ENCODE results near the gene MARCHF5. TPM values are rescaled to one million over a fixed set of nuclear protein-coding genes. Genes with fewer than 3 reads are reported as not detected.

MARCHF5 gene
- total and polyA plus RNA-seq, 2 donors (not counting 1 experiment from before 2014, with no cell fraction given) = 7.2 to 25.9 TPM

DNA sequence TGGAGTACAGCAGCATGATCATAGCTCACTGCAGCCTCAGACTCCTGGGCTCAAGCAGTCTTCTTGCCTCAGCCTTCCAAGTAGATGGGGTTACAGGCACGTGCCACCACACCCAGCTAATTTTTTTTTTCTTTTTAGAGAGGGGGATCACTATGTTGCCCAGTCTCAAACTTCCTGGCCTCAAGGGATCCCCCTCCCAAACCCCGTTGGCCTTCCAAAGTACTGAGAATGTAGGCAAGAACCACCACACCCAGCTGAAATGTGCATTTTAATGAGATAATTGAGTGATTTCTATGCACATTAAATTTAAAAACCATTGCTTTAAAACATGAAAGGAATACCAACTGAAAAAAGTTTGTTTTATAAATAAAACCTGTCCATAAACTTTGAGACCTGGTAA, 25.6 kb downstream of the MARCHF5 start:
- no CpG with 5 or more reads among the region's 2 CpGs for whole genome bisulfite sequencing (ENCODE audit: insufficient coverage)
- DNase-seq (no peak), ATAC-seq (ENCODE audit: low read depth) (no peak)
- POLR2A ChIA-PET = no interaction called here
- Mint-ChIP-seq H3K27me3 (no peaks in the 10 kb centered on the region), H3K9me3 (ENCODE audit: insufficient read depth) (no peaks in the 10 kb centered on the region), H3K4me1 (peaks cover 4% of the 10 kb centered on the region), H3K27ac (no peak overlapping the region), H3K4me3 (no peak overlapping the region)
- H3K4me3 ChIP-seq (ENCODE audit: control extremely low read depth in 1 of 5, extremely low read depth in 1 of 5, insufficient read depth in 1 of 5, low read depth in 2 of 5, low read length in 4 of 5) = no peak overlapping the region
- TF ChIP-seq, protein P1, sequence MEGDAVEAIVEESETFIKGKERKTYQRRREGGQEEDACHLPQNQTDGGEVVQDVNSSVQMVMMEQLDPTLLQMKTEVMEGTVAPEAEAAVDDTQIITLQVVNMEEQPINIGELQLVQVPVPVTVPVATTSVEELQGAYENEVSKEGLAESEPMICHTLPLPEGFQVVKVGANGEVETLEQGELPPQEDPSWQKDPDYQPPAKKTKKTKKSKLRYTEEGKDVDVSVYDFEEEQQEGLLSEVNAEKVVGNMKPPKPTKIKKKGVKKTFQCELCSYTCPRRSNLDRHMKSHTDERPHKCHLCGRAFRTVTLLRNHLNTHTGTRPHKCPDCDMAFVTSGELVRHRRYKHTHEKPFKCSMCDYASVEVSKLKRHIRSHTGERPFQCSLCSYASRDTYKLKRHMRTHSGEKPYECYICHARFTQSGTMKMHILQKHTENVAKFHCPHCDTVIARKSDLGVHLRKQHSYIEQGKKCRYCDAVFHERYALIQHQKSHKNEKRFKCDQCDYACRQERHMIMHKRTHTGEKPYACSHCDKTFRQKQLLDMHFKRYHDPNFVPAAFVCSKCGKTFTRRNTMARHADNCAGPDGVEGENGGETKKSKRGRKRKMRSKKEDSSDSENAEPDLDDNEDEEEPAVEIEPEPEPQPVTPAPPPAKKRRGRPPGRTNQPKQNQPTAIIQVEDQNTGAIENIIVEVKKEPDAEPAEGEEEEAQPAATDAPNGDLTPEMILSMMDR (IDR thresholded peaks at IDR 0.05) = no peak
- TF ChIP-seq EZH2 (IDR thresholded peaks at IDR 0.05; ENCODE audit: borderline replicate concordance, insufficient read depth, low read depth, low read length, poor library complexity, severe bottlenecking) = no peak
- no peak overlapping the region for H2AFZ ChIP-seq (ENCODE audit: insufficient read depth, low read depth, low read length, poor library complexity, severe bottlenecking)
- intact Hi-C loops (cut with micrococcal nuclease) = no loop called here
- CTCF ChIA-PET = no interaction called here
- no peak overlapping the region for H3K9ac ChIP-seq (ENCODE audit: low read length)
- no peaks in the 10 kb centered on the region for H3K4me1 ChIP-seq (ENCODE audit: control insufficient read depth in 2 of 2, insufficient read depth in 2 of 2, low read length in 2 of 2)
- no peaks in the 10 kb centered on the region for H3K27me3 ChIP-seq (replicated peaks in 1 of 4; ENCODE audit: control extremely low read depth in 1 of 4, control insufficient read depth in 3 of 4, insufficient read depth in 4 of 4, low read length in 3 of 4)
- peaks cover 4% of the 10 kb centered on the region for H4K20me1 ChIP-seq (ENCODE audit: control insufficient read depth, insufficient read depth, low read length, poor library complexity, severe bottlenecking)
- no peak overlapping the region for H3K27ac ChIP-seq (ENCODE audit: low read length in 2 of 2)
- no peaks in the 10 kb centered on the region for H3K9me3 ChIP-seq (ENCODE audit: control extremely low read depth in 1 of 3, control insufficient read depth in 2 of 3, insufficient read depth in 1 of 3, low read length in 2 of 3)
- H3K36me3 ChIP-seq (replicated peaks in 1 of 2; ENCODE audit: control extremely low read depth in 1 of 2, control insufficient read depth in 1 of 2, extremely low read depth in 1 of 2, insufficient read depth in 2 of 2, low read length in 1 of 2) = peaks cover 23 to 29% of the 10 kb centered on the region in 2 experiments
- no peak overlapping the region for H3K4me2 ChIP-seq (replicated peaks; ENCODE audit: low read depth, low read length, poor library complexity, severe bottlenecking)
- H3K79me2 ChIP-seq (ENCODE audit: control insufficient read depth, insufficient read depth, low read length) = peaks cover 17% of the 10 kb centered on the region

DNA sequence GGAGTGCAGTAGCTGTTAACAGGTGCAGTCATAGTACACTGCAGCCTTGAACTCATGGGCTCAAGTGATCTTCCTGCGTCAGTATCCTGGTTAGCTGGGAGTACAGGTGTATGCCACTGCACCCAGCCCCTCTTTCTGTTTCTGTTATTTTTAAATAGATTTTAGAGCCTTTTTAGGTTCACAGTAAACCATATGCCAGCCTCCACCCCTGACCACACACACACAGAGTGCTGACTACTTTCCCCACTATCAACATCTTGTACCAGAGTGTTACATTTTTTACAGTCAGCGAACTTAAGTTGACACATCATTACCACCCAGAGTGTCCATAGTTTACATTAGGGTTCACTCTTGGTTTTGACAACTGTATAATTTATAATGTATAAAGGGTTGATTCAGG, 32.1 kb downstream of the MARCHF5 start:
- H3K9me3 ChIP-seq (ENCODE audit: control extremely low read depth in 1 of 3, control insufficient read depth in 2 of 3, insufficient read depth in 1 of 3, low read length in 2 of 3) = no peaks in the 10 kb centered on the region
- intact Hi-C loops (cut with micrococcal nuclease) = no loop called here
- Mint-ChIP-seq H3K27me3 (no peaks in the 10 kb centered on the region), H3K4me3 (no peak overlapping the region), H3K27ac (no peak overlapping the region), H3K9me3 (ENCODE audit: insufficient read depth) (no peaks in the 10 kb centered on the region), H3K4me1 (peaks cover 1% of the 10 kb centered on the region)
- H3K4me1 ChIP-seq (ENCODE audit: control insufficient read depth in 2 of 2, insufficient read depth in 2 of 2, low read length in 2 of 2) = no peaks in the 10 kb centered on the region
- no peak overlapping the region for H3K4me3 ChIP-seq (ENCODE audit: control extremely low read depth in 1 of 5, extremely low read depth in 1 of 5, insufficient read depth in 1 of 5, low read depth in 2 of 5, low read length in 4 of 5)
- no peaks in the 10 kb centered on the region for H3K27me3 ChIP-seq (replicated peaks in 1 of 4; ENCODE audit: control extremely low read depth in 1 of 4, control insufficient read depth in 3 of 4, insufficient read depth in 4 of 4, low read length in 3 of 4)
- H3K4me2 ChIP-seq (replicated peaks; ENCODE audit: low read depth, low read length, poor library complexity, severe bottlenecking) = no peak overlapping the region
- H3K9ac ChIP-seq (ENCODE audit: low read length) = no peak overlapping the region
- POLR2A ChIA-PET = no interaction called here
- H3K79me2 ChIP-seq (ENCODE audit: control insufficient read depth, insufficient read depth, low read length) = peaks cover 42% of the 10 kb centered on the region
- peaks cover 24% of the 10 kb centered on the region for H4K20me1 ChIP-seq (ENCODE audit: control insufficient read depth, insufficient read depth, low read length, poor library complexity, severe bottlenecking)
- no peak overlapping the region for H2AFZ ChIP-seq (ENCODE audit: insufficient read depth, low read depth, low read length, poor library complexity, severe bottlenecking)
- ATAC-seq (ENCODE audit: low read depth) (no peak), DNase-seq (no peak)
- CTCF ChIA-PET = interaction anchor here (0.6 kb wide), 1 partner anchor 1014 kb away, joined by 3 read pairs; no protein-coding TSS in a partner anchor
- H3K36me3 ChIP-seq (replicated peaks in 1 of 2; ENCODE audit: control extremely low read depth in 1 of 2, control insufficient read depth in 1 of 2, extremely low read depth in 1 of 2, insufficient read depth in 2 of 2, low read length in 1 of 2) = peaks cover 9 to 13% of the 10 kb centered on the region in 2 experiments
- H3K27ac ChIP-seq (ENCODE audit: low read length in 2 of 2) = no peak overlapping the region
- WGBS (ENCODE audit: insufficient coverage) = no CpG with 5 or more reads among the region's 2 CpGs
- no peak for TF ChIP-seq EZH2 (IDR thresholded peaks at IDR 0.05; ENCODE audit: borderline replicate concordance, insufficient read depth, low read depth, low read length, poor library complexity, severe bottlenecking)
- TF ChIP-seq, protein P1 (IDR thresholded peaks at IDR 0.05) = no peak
